ENCODE measurements around the gene LINC01488.

The LINC01488 gene

DNA sequence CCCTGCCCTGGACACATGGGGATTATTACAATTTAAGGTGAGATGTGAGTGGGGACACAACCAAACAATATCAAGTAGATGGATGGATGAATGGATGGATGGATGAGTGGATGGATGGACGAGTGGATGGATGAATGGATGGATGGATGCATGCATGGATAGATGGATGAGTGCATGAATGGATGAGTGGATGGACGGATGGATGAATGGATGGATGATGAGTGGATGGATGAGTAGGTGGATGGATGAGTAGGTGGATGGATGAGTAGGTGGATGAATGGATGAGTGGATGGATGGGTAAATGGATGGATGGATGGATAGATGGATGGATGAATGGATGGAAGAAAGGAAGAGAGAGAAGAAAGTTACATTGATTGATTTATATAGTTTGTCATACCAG, 859 bp downstream of the LINC01488 start:
- H3K36me3 ChIP-seq (ENCODE audit: control insufficient read depth in 4 of 4, insufficient read depth in 4 of 4, low read length in 3 of 4), result no peaks in the 10 kb centered on the region
- H3K27me3 ChIP-seq (replicated peaks in 2 of 5; ENCODE audit: control insufficient read depth in 4 of 5, insufficient read depth in 5 of 5, low read length in 4 of 5), result no peaks in the 10 kb centered on the region
- H3K4me3 ChIP-seq (ENCODE audit: control insufficient read depth in 1 of 7, extremely low read depth in 1 of 7, insufficient read depth in 4 of 7, low read depth in 2 of 7, low read length in 6 of 7), result no peak overlapping the region
- WGBS (ENCODE audit: insufficient coverage), result 100% methylated on average over 2 of the region's 2 CpGs
- ChIA-PET CTCF (no interaction called here), POLR2A (no interaction called here)
- DNase-seq, result no peak
- H3K4me1 ChIP-seq (ENCODE audit: control extremely low read depth in 1 of 4, control insufficient read depth in 4 of 4, insufficient read depth in 4 of 4, low read length in 3 of 4), result no peaks in the 10 kb centered on the region
- H3K27ac ChIP-seq (ENCODE audit: insufficient read depth in 1 of 2, low read depth in 1 of 2, low read length in 2 of 2, poor library complexity in 1 of 2, severe bottlenecking in 2 of 2), result no peak overlapping the region
- H3K9me3 ChIP-seq (ENCODE audit: control extremely low read depth in 1 of 5, control insufficient read depth in 4 of 5, insufficient read depth in 2 of 5, low read depth in 1 of 5, low read length in 4 of 5), result peaks cover 0 to 2% (median 0%) of the 10 kb centered on the region in 5 experiments

DNA sequence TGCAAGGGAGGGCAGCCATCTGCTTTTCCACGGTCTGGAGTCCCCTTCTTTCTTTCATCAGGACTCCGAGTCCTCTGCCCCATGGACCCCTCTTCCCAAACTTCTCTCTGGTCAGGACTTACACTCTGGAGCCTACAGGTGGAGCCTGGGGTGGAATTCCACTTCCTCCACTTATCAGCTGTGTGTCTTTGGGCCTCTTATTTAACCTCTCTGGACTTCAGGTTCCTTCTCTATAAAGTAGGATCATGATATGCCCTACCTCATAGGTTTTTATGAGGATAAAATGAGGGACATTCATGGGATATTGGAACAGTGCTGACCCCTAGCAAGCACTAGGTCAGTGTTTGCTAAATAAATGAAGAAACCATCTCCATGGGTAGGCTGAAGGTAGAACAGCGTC, 1.7 kb downstream of the LINC01488 start:
- no peak for DNase-seq
- Histone ChIP-seq H3K4me1 (ENCODE audit: control extremely low read depth in 1 of 4, control insufficient read depth in 4 of 4, insufficient read depth in 4 of 4, low read length in 3 of 4) (no peaks in the 10 kb centered on the region), H3K27me3 (replicated peaks in 2 of 5; ENCODE audit: control insufficient read depth in 4 of 5, insufficient read depth in 5 of 5, low read length in 4 of 5) (no peaks in the 10 kb centered on the region), H3K9me3 (ENCODE audit: control extremely low read depth in 1 of 5, control insufficient read depth in 4 of 5, insufficient read depth in 2 of 5, low read depth in 1 of 5, low read length in 4 of 5) (peaks cover 0 to 2% (median 0%) of the 10 kb centered on the region in 5 experiments), H3K4me3 (ENCODE audit: control insufficient read depth in 1 of 7, extremely low read depth in 1 of 7, insufficient read depth in 4 of 7, low read depth in 2 of 7, low read length in 6 of 7) (no peak overlapping the region), H3K36me3 (ENCODE audit: control insufficient read depth in 4 of 4, insufficient read depth in 4 of 4, low read length in 3 of 4) (no peaks in the 10 kb centered on the region), H3K27ac (ENCODE audit: insufficient read depth in 1 of 2, low read depth in 1 of 2, low read length in 2 of 2, poor library complexity in 1 of 2, severe bottlenecking in 2 of 2) (no peak overlapping the region)
- 96% methylated on average over 3 of the region's 3 CpGs for WGBS (ENCODE audit: insufficient coverage)
- POLR2A ChIA-PET, result no interaction called here
- CTCF ChIA-PET, result no interaction called here

DNA sequence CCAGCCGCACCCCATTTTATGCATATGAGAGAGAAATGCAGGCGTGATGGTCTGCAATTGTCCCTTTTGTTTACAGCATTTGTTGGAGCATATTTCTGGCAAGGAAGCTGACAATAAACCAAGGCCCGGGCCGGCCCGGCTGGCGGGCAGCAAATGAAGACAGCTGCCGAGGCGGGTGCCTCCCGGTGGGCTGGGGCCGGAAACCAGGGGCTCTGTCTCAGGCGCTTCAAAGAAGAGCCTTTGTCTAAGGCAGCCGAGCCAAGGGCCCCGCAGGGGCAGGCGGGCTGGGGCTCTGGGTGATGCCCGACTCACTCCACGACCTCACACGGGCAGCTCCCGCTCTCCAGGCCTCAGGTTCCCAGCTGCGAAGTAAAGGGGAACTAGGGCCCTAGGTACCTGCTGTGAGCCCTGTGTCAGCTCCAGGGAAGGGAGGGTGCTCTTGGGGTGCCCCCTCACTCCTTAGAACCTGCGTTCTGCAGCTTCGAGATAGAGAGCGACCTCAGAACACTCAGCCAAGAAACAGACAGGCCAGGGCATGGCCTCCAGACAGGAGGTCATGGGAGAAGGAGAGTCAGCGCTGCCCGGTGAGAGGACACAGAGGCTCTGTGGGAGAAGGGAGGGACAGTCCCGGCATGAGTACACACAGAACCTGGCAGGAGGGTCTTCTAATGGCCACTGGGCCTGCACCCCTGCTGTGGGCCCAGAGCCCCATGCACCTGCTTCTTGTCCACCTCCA, 2.4 kb downstream of the LINC01488 start:
- POLR2A ChIA-PET, result interaction anchor here (0.5 kb wide), 1 partner anchor 21 kb away, joined by 4 read pairs; no protein-coding TSS in a partner anchor
- H3K27me3 ChIP-seq (replicated peaks in 2 of 5; ENCODE audit: control insufficient read depth in 4 of 5, insufficient read depth in 5 of 5, low read length in 4 of 5), result no peaks in the 10 kb centered on the region
- no peak overlapping the region for H3K27ac ChIP-seq (ENCODE audit: insufficient read depth in 1 of 2, low read depth in 1 of 2, low read length in 2 of 2, poor library complexity in 1 of 2, severe bottlenecking in 2 of 2)
- no peaks in the 10 kb centered on the region for H3K36me3 ChIP-seq (ENCODE audit: control insufficient read depth in 4 of 4, insufficient read depth in 4 of 4, low read length in 3 of 4)
- 91% methylated on average over 25 of the region's 25 CpGs for WGBS (ENCODE audit: insufficient coverage)
- peaks cover 0 to 2% (median 0%) of the 10 kb centered on the region in 5 experiments for H3K9me3 ChIP-seq (ENCODE audit: control extremely low read depth in 1 of 5, control insufficient read depth in 4 of 5, insufficient read depth in 2 of 5, low read depth in 1 of 5, low read length in 4 of 5)
- H3K4me1 ChIP-seq (ENCODE audit: control extremely low read depth in 1 of 4, control insufficient read depth in 4 of 4, insufficient read depth in 4 of 4, low read length in 3 of 4), result no peaks in the 10 kb centered on the region
- DNase-seq, result no peak
- no peak overlapping the region for H3K4me3 ChIP-seq (ENCODE audit: control insufficient read depth in 1 of 7, extremely low read depth in 1 of 7, insufficient read depth in 4 of 7, low read depth in 2 of 7, low read length in 6 of 7)
- CTCF ChIA-PET, result no interaction called here

DNA sequence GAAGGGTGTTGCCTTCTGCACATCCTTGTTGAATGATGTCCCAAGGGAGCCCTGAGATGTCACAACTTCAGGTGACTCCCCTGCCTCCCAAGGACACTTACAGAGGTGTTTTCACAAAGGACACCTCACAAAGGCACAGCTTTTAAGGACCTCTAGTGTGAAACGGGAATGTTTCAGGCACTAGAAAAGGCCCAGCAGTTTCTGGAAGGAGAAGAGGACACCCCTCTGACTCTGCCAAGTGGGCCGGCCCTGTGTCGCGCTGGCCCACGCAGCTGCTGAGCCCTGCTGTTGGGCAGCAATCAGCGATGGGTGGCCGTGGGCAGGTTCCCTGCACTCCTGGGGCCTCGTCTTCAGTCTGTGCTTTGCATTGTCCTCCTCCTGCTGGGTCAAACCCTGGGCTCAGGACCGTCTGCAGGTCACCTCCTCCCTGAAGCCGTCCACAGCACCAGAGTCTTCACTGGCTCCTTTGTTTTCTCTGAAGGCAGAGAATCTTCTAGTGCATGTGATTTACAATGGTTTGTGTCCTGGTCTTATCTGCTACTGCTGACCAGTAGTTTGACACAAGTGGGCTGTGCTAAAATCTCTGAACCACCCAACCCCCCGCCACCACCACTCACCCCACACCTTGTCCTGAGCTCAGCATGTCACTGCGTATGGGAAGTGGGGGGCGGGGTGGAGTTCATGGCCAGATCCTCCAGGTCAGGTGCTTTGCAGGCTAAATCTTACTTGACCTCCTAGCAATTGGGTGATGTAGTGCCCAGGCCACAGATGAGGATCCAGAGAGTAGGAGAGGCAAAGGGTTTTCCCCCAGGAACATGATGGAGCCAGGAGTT, 3.2 kb downstream of the LINC01488 start:
- ChIA-PET CTCF (no interaction called here), POLR2A (no interaction called here)
- Histone ChIP-seq H3K4me3 (ENCODE audit: control insufficient read depth in 1 of 7, extremely low read depth in 1 of 7, insufficient read depth in 4 of 7, low read depth in 2 of 7, low read length in 6 of 7) (no peak overlapping the region), H3K27ac (ENCODE audit: insufficient read depth in 1 of 2, low read depth in 1 of 2, low read length in 2 of 2, poor library complexity in 1 of 2, severe bottlenecking in 2 of 2) (no peak overlapping the region), H3K9me3 (ENCODE audit: control extremely low read depth in 1 of 5, control insufficient read depth in 4 of 5, insufficient read depth in 2 of 5, low read depth in 1 of 5, low read length in 4 of 5) (peaks cover 0 to 2% (median 0%) of the 10 kb centered on the region in 5 experiments), H3K4me1 (ENCODE audit: control extremely low read depth in 1 of 4, control insufficient read depth in 4 of 4, insufficient read depth in 4 of 4, low read length in 3 of 4) (no peaks in the 10 kb centered on the region), H3K27me3 (replicated peaks in 2 of 5; ENCODE audit: control insufficient read depth in 4 of 5, insufficient read depth in 5 of 5, low read length in 4 of 5) (no peaks in the 10 kb centered on the region), H3K36me3 (ENCODE audit: control insufficient read depth in 4 of 4, insufficient read depth in 4 of 4, low read length in 3 of 4) (no peaks in the 10 kb centered on the region)
- WGBS (ENCODE audit: insufficient coverage), result 92% methylated on average over 12 of the region's 13 CpGs
- DNase-seq, result no peak

GRCh38 chr11:69485337-69486041, 4.0 kb downstream of the LINC01488 start:
- H3K27ac ChIP-seq (ENCODE audit: insufficient read depth in 1 of 2, low read depth in 1 of 2, low read length in 2 of 2, poor library complexity in 1 of 2, severe bottlenecking in 2 of 2), result no peak overlapping the region
- ChIA-PET CTCF (no interaction called here), POLR2A (no interaction called here)
- no peaks in the 10 kb centered on the region for H3K36me3 ChIP-seq (ENCODE audit: control insufficient read depth in 4 of 4, insufficient read depth in 4 of 4, low read length in 3 of 4)
- no peak overlapping the region for H3K4me3 ChIP-seq (ENCODE audit: control insufficient read depth in 1 of 7, extremely low read depth in 1 of 7, insufficient read depth in 4 of 7, low read depth in 2 of 7, low read length in 6 of 7)
- no peaks in the 10 kb centered on the region for H3K27me3 ChIP-seq (replicated peaks in 2 of 5; ENCODE audit: control insufficient read depth in 4 of 5, insufficient read depth in 5 of 5, low read length in 4 of 5)
- peaks cover 0 to 2% (median 0%) of the 10 kb centered on the region in 5 experiments for H3K9me3 ChIP-seq (ENCODE audit: control extremely low read depth in 1 of 5, control insufficient read depth in 4 of 5, insufficient read depth in 2 of 5, low read depth in 1 of 5, low read length in 4 of 5)
- no peaks in the 10 kb centered on the region for H3K4me1 ChIP-seq (ENCODE audit: control extremely low read depth in 1 of 4, control insufficient read depth in 4 of 4, insufficient read depth in 4 of 4, low read length in 3 of 4)
- WGBS (ENCODE audit: insufficient coverage), result 93% methylated on average over 11 of the region's 11 CpGs
- no peak for DNase-seq

GRCh38 chr11:69486056-69486772, 4.8 kb downstream of the LINC01488 start:
- WGBS (ENCODE audit: insufficient coverage), result 97% methylated on average over 13 of the region's 17 CpGs
- H3K27ac ChIP-seq (ENCODE audit: insufficient read depth in 1 of 2, low read depth in 1 of 2, low read length in 2 of 2, poor library complexity in 1 of 2, severe bottlenecking in 2 of 2), result no peak overlapping the region
- POLR2A ChIA-PET, result no interaction called here

More at GRCh38 chr11:69486056-69486772, 4.8 kb downstream of the LINC01488 start:
- CTCF ChIA-PET, result no interaction called here
- Histone ChIP-seq H3K27me3 (replicated peaks in 2 of 5; ENCODE audit: control insufficient read depth in 4 of 5, insufficient read depth in 5 of 5, low read length in 4 of 5) (no peaks in the 10 kb centered on the region), H3K4me1 (ENCODE audit: control extremely low read depth in 1 of 4, control insufficient read depth in 4 of 4, insufficient read depth in 4 of 4, low read length in 3 of 4) (no peaks in the 10 kb centered on the region), H3K4me3 (ENCODE audit: control insufficient read depth in 1 of 7, extremely low read depth in 1 of 7, insufficient read depth in 4 of 7, low read depth in 2 of 7, low read length in 6 of 7) (no peak overlapping the region), H3K36me3 (ENCODE audit: control insufficient read depth in 4 of 4, insufficient read depth in 4 of 4, low read length in 3 of 4) (no peaks in the 10 kb centered on the region), H3K9me3 (ENCODE audit: control extremely low read depth in 1 of 5, control insufficient read depth in 4 of 5, insufficient read depth in 2 of 5, low read depth in 1 of 5, low read length in 4 of 5) (peaks cover 0 to 2% (median 0%) of the 10 kb centered on the region in 5 experiments)
- DNase-seq, result no peak

Measured in common myeloid progenitor, CD34-positive (primary cell).